H1 (cell line): Measurements from ENCODE around the gene HS3ST6. TPM values are rescaled to one million over a fixed set of nuclear protein-coding genes. Genes with fewer than 3 reads are reported as not detected.

Experiments used
- ASH2L ChIP-seq: fragments of 200-600, 300-600 bp; sonication (generic); IDR thresholded peaks from one replicate; pipeline ENCODE4 v1.7.1; 2017; ENCODE audit warnings: low read length
- CBX5 ChIP-seq: fragments of 300-800, 300-1000 bp; sonication (generic); IDR thresholded peaks from 2 replicates; pipeline ENCODE4 v1.7.1; 2016; ENCODE audit warnings: antibody characterized with exemption, low read length, low read depth
- CHD7 ChIP-seq: fragments of 300-600 bp; sonication (generic); IDR thresholded peaks from 2 replicates; pipeline ENCODE4 v1.7.1; 2012; ENCODE audit warnings: low read length, moderate library complexity, mild to moderate bottlenecking, inconsistent platforms; ENCODE audit not compliant: insufficient replicate concordance
- HDAC2 ChIP-seq, 2 experiments: fragments of 300-600 bp in 1 of 2; sonication (generic) in 1 of 2; IDR thresholded peaks; 2 replicates each; pipeline ENCODE4 v1.6.1; 2011 to 2012; ENCODE audit warnings: low read depth in 2 of 2, low read length in 2 of 2, mild to moderate bottlenecking in 2 of 2, moderate library complexity in 2 of 2, borderline replicate concordance in 1 of 2, inconsistent platforms in 1 of 2
- MAFK ChIP-seq: IDR thresholded peaks from 2 replicates; pipeline ENCODE4 v1.6.1; 2012; ENCODE audit warnings: low read depth, mild to moderate bottlenecking, improper control_type of control experiment, low read length
- PHF8 ChIP-seq: fragments of 200-600 bp; sonication (generic); conservative IDR thresholded peaks from 2 replicates; pipeline ENCODE4 v1.7.1; 2012; ENCODE audit warnings: low read depth, mild to moderate bottlenecking, inconsistent platforms, low read length, moderate library complexity
- POLR2AphosphoS5 ChIP-seq: IDR thresholded peaks from 2 replicates; pipeline ENCODE4 v1.6.1; 2011; ENCODE audit warnings: low read depth, low read length
- RFX5 ChIP-seq: IDR thresholded peaks from 2 replicates; pipeline ENCODE4 v1.6.1; 2011; ENCODE audit warnings: low read depth, low read length, improper control_type of control experiment, borderline replicate concordance
- SIRT6 ChIP-seq: IDR thresholded peaks from one replicate; pipeline ENCODE4 v1.7.1; 2012; ENCODE audit warnings: low read length, inconsistent platforms
- SRF ChIP-seq: IDR thresholded peaks from 2 replicates; pipeline ENCODE4 v1.6.1; 2011; ENCODE audit warnings: mild to moderate bottlenecking, low read depth, low read length, moderate library complexity
- polyA plus RNA-seq, 7 experiments: library from polyadenylated mRNA; depleted of rRNA in 3 of 7; stranded (reverse) in 5 of 7; unstranded in 2 of 7; fragments of >200 nt in 5 of 7; fragments of 200-250 nt in 2 of 7; gene quantifications; 1 replicate in 5 of 7; 2 replicates in 1 of 7; 4 replicates in 1 of 7; pipeline versions ENCODE4 v1.2.1 to v1.2.3, GENCODE V29; 2011 to 2013; ENCODE audit warnings: missing spikeins in 2 of 7, mixed read lengths in 2 of 7
- total RNA-seq: library from RNA; stranded (reverse); fragmentation: NEBNext Ultra II Directional; extraction: Animal tissue kit (Norgen Biotek cat#: 25700); gene quantifications from 2 replicates; pipeline ENCODE4 v1.2.1, GENCODE V29; 2021

The HS3ST6 gene
- total and polyA plus RNA-seq, 2 of the 8 experiments (the other 6 are each of a cell fraction or from before 2014, with no cell fraction given), result 0.36 to 0.39 TPM

- TF ChIP-seq CHD7 (no peak), SIRT6 (no peak), PHF8 (no peak), ASH2L (no peak), SRF (no peak), HDAC2 (IDR thresholded peaks at IDR 0.05; ENCODE audit: borderline replicate concordance in 1 of 2, low read depth in 2 of 2, low read length in 2 of 2) (no peak), POLR2AphosphoS5 (no peak), RFX5 (no peak), CBX5 (no peak), MAFK (no peak)
These were observed 27.5 kb downstream of the HS3ST6 start (continued) for GRCh38 chr16:1890708-1891050.
